GM18909 (cell line): Measurements from ENCODE around the gene CDSN.
"Not testable (repeated sequence)": the region's sequence is repeated elsewhere in the genome, so short reads cannot be mapped to it uniquely, and the experiment has no call there.

Source experiments
- ATAC-seq: cut with Tn5 transposase; IDR thresholded peaks from one replicate; pipeline ENCODE4 v1.9.1; 2021; ENCODE audit warnings: mild to moderate bottlenecking; ENCODE audit not compliant: unreplicated experiment, poor library complexity

CDSN gene

GRCh38 chr6:31091680-31092079 lies 28.6 kb downstream of the CDSN start:
- ATAC-seq: no peak

- no peak for ATAC-seq
These were observed 29.3 kb downstream of the CDSN start for GRCh38 chr6:31090973-31091364.

- no peak for ATAC-seq
These were observed 29.8 kb downstream of the CDSN start for GRCh38 chr6:31090275-31090972.

- ATAC-seq: peak; percentile 58
These were observed 32.7 kb downstream of the CDSN start for GRCh38 chr6:31087494-31088089.

GRCh38 chr6:31086788-31087440 lies 33.3 kb downstream of the CDSN start:
- ATAC-seq: no peak

GRCh38 chr6:31083742-31084354 lies 36.4 kb downstream of the CDSN start:
- ATAC-seq: no peak

GRCh38 chr6:31081872-31082271 lies 38.4 kb downstream of the CDSN start:
- no peak for ATAC-seq

GRCh38 chr6:31079656-31080261 lies 40.5 kb downstream of the CDSN start:
- no peak for ATAC-seq

- no peak for ATAC-seq
These were observed 43.6 kb downstream of the CDSN start for GRCh38 chr6:31076611-31077010.

- ATAC-seq: no peak
These were observed 44.7 kb downstream of the CDSN start for GRCh38 chr6:31075528-31075927.

- no peak for ATAC-seq
These were observed 45.8 kb downstream of the CDSN start for GRCh38 chr6:31074401-31074800.

GRCh38 chr6:31070711-31071197 lies 49.5 kb downstream of the CDSN start:
- ATAC-seq: no peak

GRCh38 chr6:31068669-31069340 lies 51.4 kb downstream of the CDSN start:
- no peak for ATAC-seq

- ATAC-seq: not testable (repeated sequence)
These were observed 52.2 kb downstream of the CDSN start for GRCh38 chr6:31067891-31068668.

- not testable (repeated sequence) for ATAC-seq
These were observed 53.2 kb downstream of the CDSN start for GRCh38 chr6:31067028-31067427.

GRCh38 chr6:31065556-31065955 lies 54.7 kb downstream of the CDSN start:
- no peak for ATAC-seq
